Uterus (tissue), 4 donors: ENCODE measurements around the gene KIFC1. TPM values are rescaled to one million over a fixed set of nuclear protein-coding genes. Genes with fewer than 3 reads are reported as not detected.
A peak's percentile ranks its signal among the peaks of the same experiment; 100 is the strongest.
"Not testable (repeated sequence)": the region's sequence is repeated elsewhere in the genome, so short reads cannot be mapped to it uniquely, and the experiment has no call there.

Source experiments
- DNase-seq, 2 donors: peaks; one replicate each; pipeline ENCODE4 v3.0.0-alpha.2; 2019 to 2020
- H3K27ac ChIP-seq, 2 donors: fragments of 200-600 bp; sonication (generic); 1 replicate in 1 of 2; 2 replicates in 1 of 2; pipeline ENCODE4 v1.5.1; 2016 to 2018
- H3K27me3 ChIP-seq, 2 donors: fragments of 200-600 bp; sonication (generic); one replicate each; pipeline ENCODE4 v1.5.1; 2018 to 2019; ENCODE audit warnings: control low read depth in 1 of 2
- H3K36me3 ChIP-seq, 2 donors: fragments of 200-600 bp; sonication (generic); one replicate each; pipeline ENCODE4 v1.5.1; 2019; ENCODE audit warnings: control low read depth in 1 of 2
- H3K4me1 ChIP-seq, 2 donors: fragments of 200-600 bp; sonication (generic); one replicate each; pipeline ENCODE4 v1.5.1; 2018 to 2019; ENCODE audit warnings: control low read depth in 1 of 2
- H3K4me3 ChIP-seq, 2 donors: fragments of 200-600 bp; sonication (generic); 1 replicate in 1 of 2; 2 replicates in 1 of 2; pipeline ENCODE4 v1.5.1; 2018 to 2019; ENCODE audit warnings: mild to moderate bottlenecking in 1 of 2
- H3K9me3 ChIP-seq, 2 donors: fragments of 200-600 bp; sonication (generic); one replicate each; pipeline ENCODE4 v1.5.1; 2019; ENCODE audit warnings: control low read depth in 1 of 2
- POLR2A ChIP-seq, 2 donors: fragments of 450-650 bp; IDR thresholded peaks; one replicate each; pipeline ENCODE4 v1.6.1; 2016; ENCODE audit warnings: antibody characterized with exemption in 2 of 2, mild to moderate bottlenecking in 1 of 2, moderate library complexity in 1 of 2
- intact Hi-C: fragments of 100-400 bp; cut with DNase I; formaldehyde crosslinking; loops from one replicate; pipeline ENCODE4 v1.15.1; 2023; ENCODE audit warnings: low total_unique reads
- total RNA-seq, 4 donors: library from RNA; depleted of rRNA in 3 of 4; stranded (reverse); fragments of >200 nt in 3 of 4; gene quantifications; one replicate each; pipeline versions ENCODE4 v1.1.0 to v1.2.4, GENCODE V29; 2014 to 2023
- TF ChIP-seq, protein P1 (sequence below), 4 experiments: fragments of 200-600 bp in 2 of 4; fragments of 450-650 bp in 2 of 4; sonication (generic) in 2 of 4; IDR thresholded peaks; one replicate each; pipeline ENCODE4 v1.5.1; 2016 to 2019; ENCODE audit warnings: antibody characterized with exemption in 4 of 4, mild to moderate bottlenecking in 2 of 4, moderate library complexity in 1 of 4
- donor health status: DM: yes; HTN: yes; CAD: no.

The KIFC1 gene
- 10 to 100 TPM in 1 of 4 donors, 1 to 10 TPM in 1, not detected in 2; 1.8 to 20.0 TPM for total RNA-seq

- intact Hi-C loops = no loop called here
Observed at GRCh38 chr6:33391278-33391921, at the start of gene KIFC1. KIFC1 (plus strand) TSS chr6:33391823; CDS start chr6:33391986, 163 bp downstream.

GRCh38 chr6:33343606-33343952, 48.0 kb upstream of the KIFC1 start:
- DNase-seq, H3K4me1 ChIP-seq, H3K27me3 ChIP-seq, H3K36me3 ChIP-seq, H3K9me3 ChIP-seq, H3K27ac ChIP-seq, H3K4me3 ChIP-seq, intact Hi-C loops: not testable (repeated sequence)

More at GRCh38 chr6:33391278-33391921, at the start of gene KIFC1:
- TF ChIP-seq POLR2A (IDR thresholded peaks at IDR 0.05) = peak; percentile 19 to 49
- TF ChIP-seq, protein P1, sequence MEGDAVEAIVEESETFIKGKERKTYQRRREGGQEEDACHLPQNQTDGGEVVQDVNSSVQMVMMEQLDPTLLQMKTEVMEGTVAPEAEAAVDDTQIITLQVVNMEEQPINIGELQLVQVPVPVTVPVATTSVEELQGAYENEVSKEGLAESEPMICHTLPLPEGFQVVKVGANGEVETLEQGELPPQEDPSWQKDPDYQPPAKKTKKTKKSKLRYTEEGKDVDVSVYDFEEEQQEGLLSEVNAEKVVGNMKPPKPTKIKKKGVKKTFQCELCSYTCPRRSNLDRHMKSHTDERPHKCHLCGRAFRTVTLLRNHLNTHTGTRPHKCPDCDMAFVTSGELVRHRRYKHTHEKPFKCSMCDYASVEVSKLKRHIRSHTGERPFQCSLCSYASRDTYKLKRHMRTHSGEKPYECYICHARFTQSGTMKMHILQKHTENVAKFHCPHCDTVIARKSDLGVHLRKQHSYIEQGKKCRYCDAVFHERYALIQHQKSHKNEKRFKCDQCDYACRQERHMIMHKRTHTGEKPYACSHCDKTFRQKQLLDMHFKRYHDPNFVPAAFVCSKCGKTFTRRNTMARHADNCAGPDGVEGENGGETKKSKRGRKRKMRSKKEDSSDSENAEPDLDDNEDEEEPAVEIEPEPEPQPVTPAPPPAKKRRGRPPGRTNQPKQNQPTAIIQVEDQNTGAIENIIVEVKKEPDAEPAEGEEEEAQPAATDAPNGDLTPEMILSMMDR (IDR thresholded peaks at IDR 0.05) = peak; percentile 89 to 99 (median 98)
- H3K9me3 ChIP-seq = no peaks in the 10 kb centered on the region
- H3K36me3 ChIP-seq = no peaks in the 10 kb centered on the region
- DNase-seq = peak; percentile 99
- peak within 1 kb of the TSS; percentile 31 to 53 for H3K4me3 ChIP-seq
- H3K27ac ChIP-seq = peak within 1 kb of the TSS; percentile 93 to 98
- H3K4me1 ChIP-seq = peaks cover 0 to 6% of the 10 kb centered on the region in 2 donors
- no peaks in the 10 kb centered on the region for H3K27me3 ChIP-seq

DNA sequence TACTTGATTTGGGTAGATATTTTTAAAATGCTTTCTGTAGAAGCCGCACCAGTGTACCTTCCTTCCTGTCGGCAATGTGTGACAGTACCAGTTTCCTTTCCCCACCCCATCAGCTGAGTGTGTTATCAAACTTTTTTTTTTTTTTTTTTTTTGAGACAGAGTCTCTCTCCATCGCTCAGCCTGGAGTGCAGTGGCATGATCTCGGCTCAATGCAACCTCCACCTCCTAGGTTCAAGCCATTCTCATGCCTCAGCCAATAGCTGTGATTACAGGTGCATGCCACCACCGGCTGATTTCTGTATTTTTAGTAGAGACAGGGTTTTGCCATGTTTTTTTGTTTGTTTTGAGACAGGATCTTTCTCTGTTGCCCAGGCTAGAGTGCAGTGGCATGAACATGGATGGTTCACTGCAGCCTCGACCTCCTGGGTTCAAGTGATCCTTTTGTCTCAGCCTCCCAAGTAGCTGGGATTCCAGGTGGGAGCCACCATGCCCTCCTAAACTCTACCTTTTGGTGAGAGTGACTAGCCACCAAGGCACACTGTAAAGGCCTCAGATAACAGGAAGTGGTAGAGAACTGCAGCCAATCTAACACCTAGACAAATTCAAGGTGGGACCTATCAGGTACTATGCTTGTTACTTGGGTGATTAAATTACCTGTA, 47.5 kb upstream of the KIFC1 start:
- TF ChIP-seq POLR2A (IDR thresholded peaks at IDR 0.05) = no peak
- TF ChIP-seq, protein P1 (IDR thresholded peaks at IDR 0.05) = no peak
- no peak for DNase-seq
- H3K9me3 ChIP-seq = no peaks in the 10 kb centered on the region
- no peaks in the 10 kb centered on the region for H3K27me3 ChIP-seq
- intact Hi-C loops = no loop called here
- H3K36me3 ChIP-seq = no peaks in the 10 kb centered on the region
- H3K27ac ChIP-seq = no peak overlapping the region
- no peaks in the 10 kb centered on the region for H3K4me1 ChIP-seq
- no peak overlapping the region for H3K4me3 ChIP-seq

GRCh38 chr6:33344701-33345697, 46.6 kb upstream of the KIFC1 start:
- DNase-seq = peak; percentile 69 to 81
- intact Hi-C loops = no loop called here
- TF ChIP-seq, protein P1 (IDR thresholded peaks at IDR 0.05) = peak; percentile 54 to 72 (median 70)
- TF ChIP-seq POLR2A (IDR thresholded peaks at IDR 0.05) = no peak
- no peaks in the 10 kb centered on the region for H3K36me3 ChIP-seq
- H3K4me1 ChIP-seq = no peaks in the 10 kb centered on the region
- H3K27me3 ChIP-seq = no peaks in the 10 kb centered on the region
- H3K4me3 ChIP-seq = no peak overlapping the region
- H3K9me3 ChIP-seq = no peaks in the 10 kb centered on the region
- H3K27ac ChIP-seq = peak overlapping the region; percentile 1 to 7

DNA sequence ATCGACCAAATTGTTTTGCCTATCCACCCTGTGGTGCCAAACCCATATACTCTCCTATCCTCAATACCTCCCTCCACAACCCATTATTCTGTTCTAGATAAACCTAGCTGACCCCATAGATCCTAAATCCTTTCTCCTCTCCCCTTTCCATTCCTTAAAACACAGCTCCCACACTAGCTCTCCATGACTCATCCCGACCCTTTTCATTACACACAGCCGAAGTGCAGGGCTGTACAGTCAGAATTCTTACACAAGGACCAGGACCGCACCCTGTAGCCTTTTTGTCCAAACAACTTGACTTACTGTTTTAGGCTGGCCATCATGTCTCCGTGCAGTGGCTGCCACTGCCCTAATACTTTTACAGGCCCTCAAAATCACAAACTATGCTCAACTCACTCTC, 44.7 kb upstream of the KIFC1 start:
- DNase-seq, intact Hi-C loops, H3K9me3 ChIP-seq, H3K27me3 ChIP-seq, H3K27ac ChIP-seq, H3K4me1 ChIP-seq, H3K36me3 ChIP-seq, H3K4me3 ChIP-seq: not testable (repeated sequence)
